Daoy (cell line): ENCODE results near the gene NECAB2. TPM values are rescaled to one million over a fixed set of nuclear protein-coding genes. Genes with fewer than 3 reads are reported as not detected.

ENCODE experiments used
- DNase-seq: peaks from one replicate; pipeline ENCODE4 v3.0.0-alpha.2; 2015; ENCODE audit warnings: low read depth
- total RNA-seq: library from RNA; depleted of rRNA; stranded (reverse); fragments of >200 nt; shearing (Covaris generic); gene quantifications from 2 replicates; pipeline ENCODE4 v1.2.3, GENCODE V29; 2014

The NECAB2 gene
- total RNA-seq, 1 experiment from 2014 or later, result not detected

- DNase-seq, result peak; percentile 93
Observed at GRCh38 chr16:83952940-83953795, 14.9 kb upstream of the NECAB2 start, which contains the start of gene OSGIN1. Gene OSGIN1 (plus strand): TSS chr16:83953240. CDS start chr16:83957672, 4,432 bp downstream.

- DNase-seq, result peak; percentile 42
Observed at GRCh38 chr16:83953796-83954576, 14.1 kb upstream of the NECAB2 start.

GRCh38 chr16:83954577-83955016, 13.4 kb upstream of the NECAB2 start:
- DNase-seq, result peak; percentile 76

- no peak for DNase-seq
Observed at GRCh38 chr16:83955218-83956130, 12.6 kb upstream of the NECAB2 start.

GRCh38 chr16:83956336-83957289, 11.4 kb upstream of the NECAB2 start:
- peak; percentile 79 for DNase-seq

- DNase-seq, result no peak
Observed at GRCh38 chr16:83957296-83957855, 10.7 kb upstream of the NECAB2 start.

- no peak for DNase-seq
Observed at GRCh38 chr16:83958137-83958845, 9.8 kb upstream of the NECAB2 start.

GRCh38 chr16:83958846-83959565, 9.0 kb upstream of the NECAB2 start:
- no peak for DNase-seq

- no peak for DNase-seq
Observed at GRCh38 chr16:83959656-83960434, 8.2 kb upstream of the NECAB2 start.

GRCh38 chr16:83960521-83961249, 7.4 kb upstream of the NECAB2 start:
- DNase-seq, result no peak

- no peak for DNase-seq
Observed at GRCh38 chr16:83961591-83961990, 6.5 kb upstream of the NECAB2 start.

- no peak for DNase-seq
Observed at GRCh38 chr16:83963277-83964119, 4.5 kb upstream of the NECAB2 start.

- no peak for DNase-seq
Observed at GRCh38 chr16:83964684-83965443, 3.2 kb upstream of the NECAB2 start.

- no peak for DNase-seq
Observed at GRCh38 chr16:83965444-83966152, 2.4 kb upstream of the NECAB2 start.

GRCh38 chr16:83966153-83966696, 1.8 kb upstream of the NECAB2 start:
- no peak for DNase-seq
